AG08396 (cell line): ENCODE data around the gene FPGT.
A peak's percentile ranks its signal among the peaks of the same experiment; 100 is the strongest.
"Not testable (repeated sequence)": the region's sequence is repeated elsewhere in the genome, so short reads cannot be mapped to it uniquely, and the experiment has no call there.

Source experiments
- DNase-seq: peaks from one replicate; pipeline ENCODE4 v3.0.0; 2012; ENCODE audit warnings: low spot score, mixed read lengths

FPGT gene

GRCh38 chr1:74197657-74198552 lies at the start of gene FPGT, which contains the start of gene LRRIQ3:
FPGT (plus strand) TSS chr1:74198242; CDS start chr1:74198279, 37 bp downstream.
LRRIQ3 (minus strand) TSS chr1:74198176; CDS start chr1:74183684, 14,492 bp downstream.
- DNase-seq = peak; percentile 98

GRCh38 chr1:74160046-74160445 lies 38.0 kb upstream of the FPGT start:
- DNase-seq = no peak

GRCh38 chr1:74161497-74161896 lies 36.5 kb upstream of the FPGT start:
- DNase-seq = peak; percentile 22

- DNase-seq = no peak
These were observed 35.7 kb upstream of the FPGT start for GRCh38 chr1:74162333-74162732.

GRCh38 chr1:74174423-74174822 lies 23.6 kb upstream of the FPGT start:
- not testable (repeated sequence) for DNase-seq

- no peak for DNase-seq
These were observed 17.6 kb upstream of the FPGT start for GRCh38 chr1:74180490-74180889.

DNA sequence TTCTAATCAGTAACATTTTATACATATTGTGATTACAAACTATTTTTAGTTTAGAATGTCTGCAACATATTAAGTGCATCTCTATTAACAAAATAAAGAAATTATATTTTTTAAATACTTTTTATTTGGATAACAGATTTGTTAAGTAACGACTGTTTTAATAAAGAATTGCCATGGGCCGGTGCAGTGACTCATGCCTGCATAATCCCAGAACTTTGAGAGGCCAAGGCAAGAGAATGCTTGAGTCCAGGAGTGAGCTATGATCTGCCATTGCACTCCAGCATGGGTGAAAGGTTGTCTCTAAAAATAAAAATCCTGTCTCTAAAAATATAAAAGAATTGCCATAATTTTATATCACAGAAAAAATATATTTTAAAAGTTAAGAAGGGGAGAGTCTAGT lies 4.1 kb upstream of the FPGT start:
- peak; percentile 20 for DNase-seq

DNA sequence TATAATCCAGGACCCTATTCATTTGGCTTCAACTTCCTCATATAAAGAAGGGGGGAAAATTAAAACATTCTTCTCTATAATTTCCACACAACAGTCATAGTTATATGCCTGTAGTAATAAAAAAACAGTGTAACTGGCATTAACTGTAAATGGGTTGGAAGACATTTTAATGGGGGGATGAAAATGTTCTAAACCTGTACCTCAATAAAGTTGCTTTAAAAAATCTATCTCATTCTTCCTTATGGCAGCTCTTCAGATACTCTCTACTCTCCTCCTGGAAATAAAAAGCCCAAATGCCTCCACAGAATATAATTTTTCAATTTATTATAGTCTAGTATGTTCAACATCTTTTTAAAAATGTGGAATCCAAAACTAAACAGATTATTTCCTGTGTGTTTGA lies 2.7 kb upstream of the FPGT start:
- no peak for DNase-seq

DNA sequence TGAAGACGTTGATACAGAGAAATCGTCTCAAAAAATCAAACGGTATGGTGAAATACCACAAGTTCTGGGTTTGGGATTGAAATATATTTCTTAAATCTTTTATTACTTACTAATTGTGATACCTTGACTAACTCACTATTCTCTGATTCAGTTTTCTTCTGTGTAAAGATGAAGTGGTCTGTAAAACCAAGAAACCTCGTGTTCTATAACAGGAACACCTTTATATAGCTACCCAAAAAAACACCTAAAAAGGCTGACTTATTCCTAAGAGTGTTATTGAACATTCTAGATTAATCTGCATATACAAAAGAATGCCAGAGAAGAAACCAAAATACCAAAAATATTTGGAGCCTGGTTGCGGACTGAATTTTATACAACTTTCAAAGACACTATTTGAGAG lies 787 bp upstream of the FPGT start:
- DNase-seq = no peak

GRCh38 chr1:74199504-74199903 lies 1.5 kb downstream of the FPGT start:
- DNase-seq = no peak

GRCh38 chr1:74205266-74205665 lies 7.2 kb downstream of the FPGT start:
- no peak for DNase-seq

DNA sequence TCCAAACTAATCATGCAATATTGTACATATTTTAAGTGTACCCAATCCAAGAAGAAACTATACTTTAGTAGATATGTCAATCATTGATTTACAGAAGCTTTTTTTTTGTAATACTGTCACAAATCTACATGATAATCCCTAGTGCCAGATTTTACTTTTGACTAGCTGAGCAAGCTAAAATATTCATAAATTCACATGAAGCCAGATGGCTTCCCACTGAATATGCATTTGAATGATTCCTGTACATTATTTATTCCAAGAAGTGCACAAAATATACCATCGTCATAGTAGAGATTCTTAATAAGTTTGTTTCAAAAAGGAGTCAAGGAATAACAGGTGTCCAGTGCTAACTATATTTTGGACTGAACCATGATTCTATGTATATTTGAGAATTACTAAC lies 17.2 kb downstream of the FPGT start:
- DNase-seq = no peak

DNA sequence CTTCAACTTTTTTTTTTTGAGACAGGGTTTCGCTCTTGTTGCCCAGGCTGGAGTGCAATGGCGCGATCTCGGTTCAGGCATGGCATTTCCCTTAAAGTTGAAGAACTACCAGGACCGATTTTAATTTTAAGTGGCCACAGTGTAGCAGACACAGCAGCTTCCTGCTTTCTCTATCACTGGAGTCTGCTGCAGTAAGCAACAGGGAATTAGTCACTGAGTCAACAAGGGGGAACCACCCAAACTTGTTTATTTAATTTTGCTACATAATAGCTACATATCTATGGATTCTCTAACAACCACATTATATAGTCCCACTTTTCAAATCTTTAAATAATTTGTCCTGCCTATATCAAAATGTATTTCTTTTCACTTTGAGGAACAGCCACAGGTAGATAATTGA lies 24.7 kb downstream of the FPGT start:
- no peak for DNase-seq

DNA sequence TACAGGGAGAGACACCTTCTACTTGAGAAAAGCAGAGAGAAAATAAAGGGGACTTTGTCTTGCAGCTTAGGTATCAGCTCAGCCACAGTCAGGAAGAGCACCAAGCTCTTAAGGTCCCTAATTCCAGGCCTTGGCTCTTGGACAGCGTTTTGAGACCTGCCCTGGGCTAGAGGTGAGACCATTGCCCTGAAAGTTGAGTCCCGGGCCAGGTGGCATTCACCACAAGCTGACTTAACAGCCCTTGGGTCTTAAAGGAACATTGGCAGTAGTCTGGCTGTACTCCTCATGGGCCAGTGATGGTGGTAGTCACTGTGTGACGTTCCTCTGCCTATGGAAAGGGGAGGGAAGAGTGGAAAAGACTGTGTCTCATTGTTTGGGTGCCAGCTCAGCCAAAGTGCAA lies 25.4 kb downstream of the FPGT start:
- DNase-seq = no peak

DNA sequence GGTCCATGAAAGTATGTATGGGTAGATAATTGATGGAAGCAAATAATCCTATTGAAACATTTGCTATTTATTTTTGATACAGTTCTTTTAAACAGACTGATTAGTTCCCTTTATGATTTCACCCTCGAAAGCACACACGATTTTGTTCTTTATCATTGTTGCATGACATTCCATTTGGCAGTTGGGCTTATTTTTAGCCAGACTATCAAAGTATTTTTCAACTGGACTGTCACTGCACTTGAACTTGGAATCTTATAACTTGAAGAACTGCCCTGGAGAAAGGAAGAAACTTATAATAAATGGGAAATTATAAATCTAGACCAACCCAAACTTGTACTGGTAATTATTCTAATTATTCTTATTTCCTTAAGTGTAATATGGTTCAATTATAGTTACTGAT lies 37.1 kb downstream of the FPGT start, which contains the start of gene TNNI3K:
TSS of gene TNNI3K (plus strand) at position 235 of the 400 bp plus-strand sequence. CDS start at position 300, 65 bp downstream.
- no peak for DNase-seq

DNA sequence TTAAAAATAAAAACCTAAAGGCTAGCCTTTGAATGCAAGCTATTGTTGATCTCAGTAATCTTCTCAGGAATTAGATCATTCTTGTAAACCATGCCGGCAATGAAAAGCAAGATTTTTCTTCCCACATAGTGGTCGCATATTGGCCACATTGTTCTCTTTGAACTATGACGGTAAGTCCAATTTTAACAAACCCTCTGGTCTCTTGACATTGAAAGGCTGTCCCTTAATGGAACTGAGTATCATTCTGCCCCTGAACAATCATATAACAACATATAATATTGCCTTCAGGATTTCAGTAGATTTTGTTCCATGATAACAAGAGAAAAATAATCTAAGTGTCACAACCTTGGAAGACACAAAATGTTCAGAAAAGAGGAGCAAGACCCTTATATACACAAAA lies 38.4 kb downstream of the FPGT start:
- no peak for DNase-seq

- DNase-seq = no peak
These were observed 39.0 kb downstream of the FPGT start for GRCh38 chr1:74237035-74237434.

- no peak for DNase-seq
These were observed 39.7 kb downstream of the FPGT start for GRCh38 chr1:74237787-74238186.

GRCh38 chr1:74245168-74245772 lies 47.2 kb downstream of the FPGT start:
- no peak for DNase-seq

DNA sequence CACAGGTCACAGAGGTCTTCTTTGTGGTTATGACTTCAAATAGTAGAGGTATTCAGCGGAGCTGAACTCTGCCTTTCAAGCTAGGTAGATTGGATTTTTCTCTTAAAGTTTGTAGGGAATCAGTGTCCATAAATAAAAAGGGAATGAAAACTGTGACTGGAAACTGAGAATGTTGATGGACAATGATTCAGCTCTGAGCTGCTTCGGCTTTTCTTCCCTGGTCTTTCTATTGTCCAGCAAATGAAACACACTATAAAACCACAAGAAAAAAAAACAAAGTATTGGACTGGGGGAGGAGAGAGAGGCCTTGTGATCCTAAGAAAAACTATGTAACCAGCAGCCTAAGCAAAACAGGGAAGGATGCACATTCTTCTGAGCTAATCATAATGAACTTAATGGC lies 48.3 kb downstream of the FPGT start:
- DNase-seq = no peak

DNA sequence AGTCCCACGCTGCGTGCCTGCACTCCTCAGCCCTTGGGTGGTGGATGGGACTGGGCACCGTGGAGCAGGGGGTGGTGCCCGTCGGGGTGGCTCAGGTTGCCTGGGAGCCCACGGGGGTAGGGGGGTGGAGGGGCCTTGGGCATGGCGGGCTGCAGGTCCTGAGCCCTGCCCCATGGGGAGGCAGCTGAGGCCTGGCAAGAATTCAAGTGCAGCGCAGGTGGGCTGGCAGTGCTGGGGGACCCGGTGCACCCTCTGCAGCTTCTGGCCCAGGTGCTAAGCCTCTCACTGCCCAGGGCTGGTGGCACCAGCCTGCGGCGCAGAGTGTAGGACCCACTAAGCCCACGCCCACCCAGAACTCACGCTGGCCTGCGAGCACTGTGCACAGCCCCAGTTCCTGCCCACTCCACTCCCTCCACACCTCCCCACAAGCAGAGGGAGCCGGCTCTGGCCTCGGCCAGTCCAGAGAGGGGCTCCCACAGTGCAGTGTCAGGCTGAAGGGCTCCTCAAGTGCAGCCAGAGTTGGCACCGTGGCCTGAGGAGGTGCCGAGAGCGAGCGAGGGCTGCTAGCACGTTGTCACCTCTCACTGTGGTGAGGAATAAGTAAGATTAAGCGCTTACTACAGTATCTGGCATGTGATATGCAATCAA lies 50.0 kb downstream of the FPGT start:
- DNase-seq = no peak

DNA sequence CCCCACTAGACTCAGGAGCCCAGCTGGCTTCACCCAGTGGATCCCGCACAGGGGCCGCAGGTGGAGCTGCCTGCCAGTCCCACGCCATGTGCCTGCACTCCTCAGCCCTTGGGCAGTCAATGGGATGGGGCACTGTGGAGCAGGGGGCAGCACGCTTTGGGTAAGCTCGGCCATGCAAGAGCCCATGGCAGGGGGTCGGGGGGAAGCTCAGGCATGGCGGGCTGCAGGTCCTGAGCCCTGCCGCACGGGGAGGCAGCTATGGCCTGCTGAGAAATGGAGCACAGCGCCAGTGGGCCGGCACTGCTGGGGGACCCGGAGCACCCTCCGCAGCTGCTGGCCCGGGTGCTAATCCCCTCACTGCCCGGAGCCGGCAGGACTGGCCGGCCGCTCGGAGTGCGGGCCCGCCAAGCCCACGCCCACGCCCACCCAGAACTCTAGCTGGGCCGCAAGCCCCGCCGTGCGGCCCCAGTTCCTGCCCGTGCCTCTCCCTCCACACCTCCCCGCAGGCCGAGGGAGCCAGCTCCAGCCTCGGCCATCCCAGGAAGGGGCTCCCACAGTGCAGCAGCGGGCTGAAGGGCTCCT lies 55.3 kb downstream of the FPGT start:
- DNase-seq = not testable (repeated sequence)
